CD4-positive, alpha-beta T cell treated with Interleukin-10 for 1 hour (primary cell): ENCODE data around the gene TSHZ2.
A peak's percentile ranks its signal among the peaks of the same experiment; 100 is the strongest.

Experiments used
- DNase-seq: peaks from one replicate; pipeline ENCODE4 v3.0.0-alpha.2; 2020

TSHZ2 gene, protein sequence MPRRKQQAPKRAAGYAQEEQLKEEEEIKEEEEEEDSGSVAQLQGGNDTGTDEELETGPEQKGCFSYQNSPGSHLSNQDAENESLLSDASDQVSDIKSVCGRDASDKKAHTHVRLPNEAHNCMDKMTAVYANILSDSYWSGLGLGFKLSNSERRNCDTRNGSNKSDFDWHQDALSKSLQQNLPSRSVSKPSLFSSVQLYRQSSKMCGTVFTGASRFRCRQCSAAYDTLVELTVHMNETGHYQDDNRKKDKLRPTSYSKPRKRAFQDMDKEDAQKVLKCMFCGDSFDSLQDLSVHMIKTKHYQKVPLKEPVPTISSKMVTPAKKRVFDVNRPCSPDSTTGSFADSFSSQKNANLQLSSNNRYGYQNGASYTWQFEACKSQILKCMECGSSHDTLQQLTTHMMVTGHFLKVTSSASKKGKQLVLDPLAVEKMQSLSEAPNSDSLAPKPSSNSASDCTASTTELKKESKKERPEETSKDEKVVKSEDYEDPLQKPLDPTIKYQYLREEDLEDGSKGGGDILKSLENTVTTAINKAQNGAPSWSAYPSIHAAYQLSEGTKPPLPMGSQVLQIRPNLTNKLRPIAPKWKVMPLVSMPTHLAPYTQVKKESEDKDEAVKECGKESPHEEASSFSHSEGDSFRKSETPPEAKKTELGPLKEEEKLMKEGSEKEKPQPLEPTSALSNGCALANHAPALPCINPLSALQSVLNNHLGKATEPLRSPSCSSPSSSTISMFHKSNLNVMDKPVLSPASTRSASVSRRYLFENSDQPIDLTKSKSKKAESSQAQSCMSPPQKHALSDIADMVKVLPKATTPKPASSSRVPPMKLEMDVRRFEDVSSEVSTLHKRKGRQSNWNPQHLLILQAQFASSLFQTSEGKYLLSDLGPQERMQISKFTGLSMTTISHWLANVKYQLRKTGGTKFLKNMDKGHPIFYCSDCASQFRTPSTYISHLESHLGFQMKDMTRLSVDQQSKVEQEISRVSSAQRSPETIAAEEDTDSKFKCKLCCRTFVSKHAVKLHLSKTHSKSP (N-terminal part only)

GRCh38 chr20:52972190-52972937, at the start of gene TSHZ2:
Gene TSHZ2 (plus strand): TSS chr20:52972358. CDS start chr20:52973294, 936 bp downstream.
- peak; percentile 66 for DNase-seq

DNA sequence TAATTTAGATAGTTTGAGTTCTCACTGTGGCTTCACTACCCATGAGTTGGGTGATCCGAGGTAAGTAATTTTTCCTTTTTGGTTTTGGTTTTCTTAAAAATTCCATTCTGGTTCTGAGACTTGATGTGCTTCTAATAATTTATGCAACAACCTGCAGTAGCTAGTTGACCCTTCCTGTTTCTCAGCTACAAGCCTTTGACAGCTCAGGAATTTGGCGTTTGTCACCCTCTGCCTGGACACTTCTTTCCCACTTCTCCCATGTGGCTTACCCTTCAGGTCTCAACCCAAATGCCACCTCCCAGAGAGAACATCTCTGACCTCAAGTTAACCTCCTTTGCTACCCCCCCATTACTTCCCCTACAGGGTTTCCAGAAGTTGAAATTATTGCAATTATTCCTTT, 49.7 kb upstream of the TSHZ2 start:
- no peak for DNase-seq

DNA sequence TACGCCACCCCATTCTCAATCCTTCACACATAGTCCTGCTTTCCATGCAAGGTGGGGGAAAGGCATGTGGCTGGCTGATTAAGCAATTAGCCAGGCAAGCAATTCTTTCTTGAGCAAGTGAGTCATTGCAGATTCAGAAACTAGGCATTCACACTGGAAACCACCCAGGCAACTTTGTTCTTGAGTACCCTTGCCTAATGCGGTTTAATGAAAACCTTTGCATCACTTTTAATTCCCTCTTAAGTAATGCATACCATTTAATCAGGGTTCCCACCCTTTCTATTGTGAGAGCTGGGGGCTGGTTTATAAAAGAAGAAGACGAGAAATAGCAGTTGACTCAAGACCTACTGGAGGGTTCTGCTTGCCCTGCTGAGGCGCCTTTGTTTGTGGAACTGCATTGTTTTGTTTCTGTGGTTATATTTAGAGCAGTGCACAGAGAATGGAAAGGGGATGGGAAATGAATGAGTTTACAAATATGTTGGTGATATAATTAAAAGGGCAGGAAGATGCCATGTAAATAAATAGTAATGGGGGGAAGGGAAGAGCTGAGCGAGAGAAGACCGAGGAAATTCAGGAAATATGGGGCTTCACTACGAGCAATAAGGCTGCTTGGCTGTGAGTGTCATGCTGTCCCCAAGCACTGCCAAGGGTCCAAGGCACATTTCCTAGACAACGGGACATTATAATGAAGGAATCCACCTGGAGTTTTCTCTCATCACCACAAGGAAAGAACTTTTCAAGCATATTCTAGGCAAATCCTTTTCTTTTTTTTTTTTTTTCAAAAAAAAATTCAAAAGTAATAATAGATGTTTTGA, 48.8 kb upstream of the TSHZ2 start:
- DNase-seq, result no peak

- DNase-seq, result no peak
Measured at GRCh38 chr20:52924411-52925271, 47.5 kb upstream of the TSHZ2 start.

DNA sequence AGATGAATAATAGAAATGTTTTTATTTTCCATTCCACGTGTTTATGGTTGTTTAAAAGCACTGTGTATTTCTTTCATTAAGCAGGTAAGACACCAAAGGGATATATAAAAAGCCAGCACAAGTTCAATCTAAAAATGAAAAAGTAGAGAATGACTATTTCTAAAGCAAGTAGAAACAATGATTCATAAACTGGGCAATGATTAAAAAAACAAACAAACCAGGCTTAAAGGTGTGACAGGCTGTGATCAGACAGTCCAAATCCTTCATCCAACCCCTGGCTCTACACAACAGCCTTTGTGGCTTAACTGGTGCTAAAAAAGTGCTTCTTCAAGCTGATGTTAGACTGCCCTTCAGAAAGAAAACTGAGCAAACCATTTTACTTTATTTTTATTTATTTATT, 45.7 kb upstream of the TSHZ2 start:
- no peak for DNase-seq

DNA sequence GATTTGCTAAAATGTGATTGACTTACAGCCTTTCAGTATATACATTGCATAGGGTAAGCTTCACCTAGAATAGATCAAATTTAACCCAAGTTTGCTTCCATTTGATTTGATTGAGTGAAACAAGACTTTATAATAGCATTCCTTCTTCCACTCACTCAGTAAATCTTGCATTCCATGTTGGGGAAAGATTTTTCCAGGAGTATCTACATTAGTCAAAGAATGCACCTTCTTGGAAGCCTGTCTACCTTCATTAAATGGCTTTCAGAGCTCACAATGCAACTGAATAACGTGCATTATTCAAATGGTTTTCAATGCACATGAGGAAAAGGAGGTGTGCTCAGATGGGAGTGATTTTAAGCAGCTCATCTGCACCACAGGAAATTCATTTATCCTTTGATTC, 38.3 kb upstream of the TSHZ2 start:
- DNase-seq, result no peak

- no peak for DNase-seq
Measured at GRCh38 chr20:52936351-52937340, 35.5 kb upstream of the TSHZ2 start.

- no peak for DNase-seq
Measured at GRCh38 chr20:52937591-52938100, 34.5 kb upstream of the TSHZ2 start.

- no peak for DNase-seq
Measured at GRCh38 chr20:52939141-52939540, 33.0 kb upstream of the TSHZ2 start.

DNA sequence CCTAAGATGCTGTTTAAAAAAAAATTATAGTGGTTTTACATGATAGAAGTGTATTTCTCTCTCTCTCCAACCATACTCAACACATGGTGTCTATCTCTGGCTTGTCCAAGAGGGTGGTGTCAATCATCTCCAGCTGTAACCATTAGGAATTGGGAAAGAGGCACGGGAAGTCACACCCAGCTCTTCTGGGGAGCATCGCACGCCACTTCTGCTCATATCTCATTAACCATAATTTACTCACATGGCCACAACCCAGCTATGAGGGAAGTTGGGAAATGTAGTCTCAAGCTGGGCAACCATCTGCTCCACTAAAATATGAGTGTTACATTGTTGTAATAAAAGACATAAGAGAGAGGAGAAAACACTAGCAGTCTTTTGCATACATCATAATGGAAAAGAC, 30.4 kb upstream of the TSHZ2 start:
- no peak for DNase-seq

- DNase-seq, result no peak
Measured at GRCh38 chr20:52943185-52943841, 28.8 kb upstream of the TSHZ2 start.

- DNase-seq, result no peak
Measured at GRCh38 chr20:52945268-52945667, 26.9 kb upstream of the TSHZ2 start.

DNA sequence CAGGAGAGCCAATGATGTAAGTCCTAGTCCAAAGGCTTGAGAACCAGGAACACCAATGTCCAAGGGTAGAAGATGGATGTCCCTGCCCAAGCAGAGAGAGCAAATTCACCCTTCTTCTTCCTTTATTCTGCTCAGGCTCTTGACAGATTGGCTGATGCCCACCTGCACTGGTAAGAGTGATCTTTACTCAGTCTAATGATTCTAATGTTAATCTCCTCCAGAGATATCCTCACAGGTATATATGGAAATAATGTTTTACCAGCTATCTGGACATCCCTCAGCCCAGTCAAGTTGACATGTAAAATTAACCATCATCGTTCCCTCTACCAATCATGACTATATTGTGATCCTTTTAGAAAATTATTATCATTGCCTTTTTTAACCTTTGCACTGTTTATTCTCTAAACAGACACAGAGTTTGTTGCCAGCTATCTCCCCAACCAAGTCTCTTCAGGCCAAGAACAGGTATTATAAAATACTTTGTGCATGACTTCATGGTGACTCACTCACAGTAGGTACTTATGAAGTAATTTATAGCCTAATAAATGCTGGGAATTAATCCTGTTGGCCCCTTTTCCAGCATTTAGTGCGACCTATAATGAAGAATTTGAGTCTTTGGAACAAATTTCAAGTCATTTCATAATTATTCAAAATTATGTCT, 26.2 kb upstream of the TSHZ2 start:
- no peak for DNase-seq

- DNase-seq, result no peak
Measured at GRCh38 chr20:52948491-52948890, 23.7 kb upstream of the TSHZ2 start.

GRCh38 chr20:52953020-52953419, 19.1 kb upstream of the TSHZ2 start:
- DNase-seq, result no peak

DNA sequence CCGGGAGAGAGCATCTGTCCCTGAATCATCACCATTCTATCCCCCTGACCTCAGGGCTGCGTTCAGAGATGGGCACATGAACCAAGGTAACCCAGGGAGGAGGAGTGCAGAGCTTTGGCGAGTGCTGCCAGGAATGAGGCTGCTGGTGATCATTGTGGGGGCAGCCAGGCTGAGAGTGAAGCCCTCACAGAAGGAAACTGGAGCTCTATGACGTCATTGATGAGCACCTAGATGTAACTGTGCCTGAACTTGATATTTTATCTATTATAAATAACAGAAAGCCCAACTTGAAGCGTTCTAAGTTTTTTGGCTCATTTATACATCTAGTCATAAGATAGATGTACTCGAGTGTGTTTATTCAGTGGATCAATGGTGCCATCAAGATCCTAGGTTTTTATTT, 17.3 kb upstream of the TSHZ2 start:
- DNase-seq, result no peak

- no peak for DNase-seq
Measured at GRCh38 chr20:52958211-52958610, 13.9 kb upstream of the TSHZ2 start.

DNA sequence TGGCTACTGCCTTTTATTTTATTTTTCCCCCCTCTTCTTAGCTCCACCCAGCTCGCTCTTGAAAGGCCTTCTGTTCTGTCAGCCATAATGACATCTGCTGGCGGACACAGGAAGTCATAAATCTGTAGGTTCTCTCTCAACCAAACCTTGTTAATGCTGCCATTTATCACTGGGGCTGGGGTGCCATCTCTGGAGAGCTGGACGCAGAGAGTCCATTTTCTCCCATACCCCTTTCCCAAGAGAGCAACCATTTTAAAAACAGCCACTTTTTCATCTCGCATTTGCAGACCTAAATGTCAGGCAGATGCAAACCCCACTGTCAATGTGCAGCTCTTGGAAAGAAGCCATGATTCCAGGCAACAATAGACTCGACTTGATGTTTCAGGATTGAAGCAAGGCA, 13.0 kb upstream of the TSHZ2 start:
- no peak for DNase-seq
